ENCODE data around the gene ZNF214. TPM values are rescaled to one million over a fixed set of nuclear protein-coding genes. Genes with fewer than 3 reads are reported as not detected.
"Not testable (repeated sequence)": the region's sequence is repeated elsewhere in the genome, so short reads cannot be mapped to it uniquely, and the experiment has no call there.

The ZNF214 gene
- total RNA-seq, 1 donor from 2014 or later = not detected

DNA sequence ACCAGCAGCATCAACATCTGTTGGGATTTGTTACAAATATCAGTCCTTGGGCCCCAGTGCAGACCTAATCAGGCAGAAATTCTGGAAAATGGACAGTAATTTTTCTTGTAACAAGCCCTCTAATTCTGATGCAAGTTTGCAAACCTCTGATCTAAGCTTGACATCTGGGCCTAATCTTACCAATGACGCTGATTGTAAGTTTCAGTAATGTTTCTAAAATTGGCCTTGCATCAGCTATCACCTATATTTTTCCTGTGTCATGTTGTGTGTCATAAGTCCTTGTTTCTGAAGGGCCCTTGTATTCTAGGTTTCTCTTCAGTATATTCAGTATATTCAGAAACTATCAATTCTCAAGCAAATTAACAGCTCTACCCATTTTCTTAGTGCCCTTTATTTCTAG is 57.5 kb downstream of the ZNF214 start:
- Mint-ChIP-seq H3K9me3 (peaks cover 1% of the 10 kb centered on the region), H3K27me3 (ENCODE audit: insufficient read depth) (no peaks in the 10 kb centered on the region), H3K4me1 (ENCODE audit: low read depth) (no peaks in the 10 kb centered on the region), H3K27ac (no peak overlapping the region), H3K36me3 (ENCODE audit: low read depth) (no peaks in the 10 kb centered on the region), H3K4me3 (no peak overlapping the region)
- intact Hi-C loops (cut with micrococcal nuclease) = no loop called here
- no peak for DNase-seq (ENCODE audit: low spot score)

- H3K36me3 Mint-ChIP-seq (ENCODE audit: low read depth) = no peaks in the 10 kb centered on the region
- H3K4me1 Mint-ChIP-seq (ENCODE audit: low read depth) = no peaks in the 10 kb centered on the region
- H3K4me3 Mint-ChIP-seq = no peak overlapping the region
- no peak overlapping the region for H3K27ac Mint-ChIP-seq
- intact Hi-C loops (cut with micrococcal nuclease) = no loop called here
- H3K9me3 Mint-ChIP-seq = no peaks in the 10 kb centered on the region
- H3K27me3 Mint-ChIP-seq (ENCODE audit: insufficient read depth) = no peaks in the 10 kb centered on the region
- DNase-seq (ENCODE audit: low spot score) = no peak
These were observed 58.0 kb downstream of the ZNF214 start for GRCh38 chr11:6962141-6962540.

GRCh38 chr11:6954248-6954647 is 65.9 kb downstream of the ZNF214 start:
- H3K27me3 Mint-ChIP-seq (ENCODE audit: insufficient read depth); H3K36me3 Mint-ChIP-seq (ENCODE audit: low read depth); H3K27ac Mint-ChIP-seq; H3K9me3 Mint-ChIP-seq; DNase-seq (ENCODE audit: low spot score); intact Hi-C loops (cut with micrococcal nuclease); H3K4me1 Mint-ChIP-seq (ENCODE audit: low read depth); H3K4me3 Mint-ChIP-seq: not testable (repeated sequence)

Other genes starting within 250 kb of the ZNF214 start
- 0.23 and 0.47 TPM in 2 replicates for gene OR2AG2, start 248.4 kb downstream of the ZNF214 start, total RNA-seq
- not detected in 2 replicates for gene OR2AG1, start 237.3 kb downstream of the ZNF214 start, total RNA-seq
- 0.31 and 0.47 TPM in 2 replicates for gene OR6A2, start 220.7 kb downstream of the ZNF214 start, total RNA-seq
- gene OR10A5, start 174.7 kb downstream of the ZNF214 start, total RNA-seq = not detected in 2 replicates
- gene OR10A2, start 157.3 kb downstream of the ZNF214 start, total RNA-seq = not detected in 2 replicates
- not detected in 2 replicates for gene OR10A4, start 143.7 kb downstream of the ZNF214 start, total RNA-seq
- gene OR2D2, start 127.8 kb downstream of the ZNF214 start, total RNA-seq = 0.34 and 0.56 TPM in 2 replicates
- not detected in 2 replicates for gene OR2D3, start 99.3 kb downstream of the ZNF214 start, total RNA-seq
- 1.8 and 2.1 TPM in 2 replicates for gene ZNF215, start 93.9 kb downstream of the ZNF214 start, total RNA-seq
- 0.05 and 0.10 TPM in 2 replicates for gene NLRP14, start 133 bp upstream of the ZNF214 start, total RNA-seq
- gene RBMXL2, start 68.7 kb upstream of the ZNF214 start, total RNA-seq = not detected in 2 replicates
- gene SYT9, start 231.6 kb upstream of the ZNF214 start, total RNA-seq = not detected in 2 replicates